ENCODE results near the gene SRL. TPM values are rescaled to one million over a fixed set of nuclear protein-coding genes. Genes with fewer than 3 reads are reported as not detected.

The SRL gene
- total RNA-seq, 1 experiment from 2014 or later, result not detected

GRCh38 chr16:4214215-4214621 is 27.7 kb downstream of the SRL start:
- no peak overlapping the region for H3K9ac ChIP-seq (ENCODE audit: low read length)

GRCh38 chr16:4213737-4214136 is 28.1 kb downstream of the SRL start:
- TF ChIP-seq EZH2phosphoT487 (IDR thresholded peaks at IDR 0.05; ENCODE audit: borderline replicate concordance, low read length) (no peak), EZH2 (IDR thresholded peaks at IDR 0.05; ENCODE audit: low read length, unreplicated experiment) (no peak), CTCF (conservative IDR thresholded peaks at IDR 0.05; ENCODE audit: low read depth, low read length) (no peak)
- no peaks in the 10 kb centered on the region for H3K27me3 ChIP-seq (ENCODE audit: low read length)
- H3K9ac ChIP-seq (ENCODE audit: low read length), result no peak overlapping the region
- no peaks in the 10 kb centered on the region for H3K79me2 ChIP-seq (ENCODE audit: low read length)
- H3K4me2 ChIP-seq (ENCODE audit: low read length), result no peak overlapping the region
- ATAC-seq (peak; percentile 18; the same call in 1 of the 2 replicates), DNase-seq (no peak)
- no TSS peak for BruUV-seq (replicated peaks)
- H3F3A ChIP-seq (ENCODE audit: low read length, unreplicated experiment), result no peaks in the 10 kb centered on the region
- no peaks in the 10 kb centered on the region for H4K20me1 ChIP-seq (ENCODE audit: low read length)
- intact Hi-C loops (cut with micrococcal nuclease), result no loop called here
- CTCF ChIA-PET, result no interaction called here
- no peaks in the 10 kb centered on the region for H3K9me2 ChIP-seq (replicated peaks; ENCODE audit: low read length)
- H3K4me3 ChIP-seq (ENCODE audit: low read length), result no peak overlapping the region
- POLR2A ChIA-PET (ENCODE audit: unreplicated experiment), result no interaction called here
- H3K36me3 ChIP-seq (ENCODE audit: low read depth, low read length), result no peaks in the 10 kb centered on the region
- H3K27ac ChIP-seq (ENCODE audit: low read length), result no peak overlapping the region
- H3K9me3 ChIP-seq (ENCODE audit: low read length), result no peaks in the 10 kb centered on the region
- peaks cover 10% of the 10 kb centered on the region for H3K4me1 ChIP-seq (ENCODE audit: insufficient read depth, low read length)
- H2AFZ ChIP-seq (ENCODE audit: low read length), result no peak overlapping the region

More at GRCh38 chr16:4214215-4214621, 27.7 kb downstream of the SRL start:
- no peaks in the 10 kb centered on the region for H3K27me3 ChIP-seq (ENCODE audit: low read length)
- BruUV-seq (replicated peaks), result no TSS peak
- H3K4me3 ChIP-seq (ENCODE audit: low read length), result no peak overlapping the region
- no peak for TF ChIP-seq EZH2 (IDR thresholded peaks at IDR 0.05; ENCODE audit: low read length, unreplicated experiment)
- H2AFZ ChIP-seq (ENCODE audit: low read length), result no peak overlapping the region
- DNase-seq (peak; percentile 72), ATAC-seq (peak; percentile 94)
- ChIA-PET POLR2A (ENCODE audit: unreplicated experiment) (no interaction called here), CTCF (interaction anchor here (0.6 kb wide), 1 partner anchor 40 kb away, joined by 4 read pairs; no protein-coding TSS in a partner anchor)
- H3K4me2 ChIP-seq (ENCODE audit: low read length), result no peak overlapping the region
- H3K27ac ChIP-seq (ENCODE audit: low read length), result no peak overlapping the region
- H3K79me2 ChIP-seq (ENCODE audit: low read length), result no peaks in the 10 kb centered on the region
- H3K9me2 ChIP-seq (replicated peaks; ENCODE audit: low read length), result no peaks in the 10 kb centered on the region
- H3K9me3 ChIP-seq (ENCODE audit: low read length), result no peaks in the 10 kb centered on the region
- intact Hi-C loops (cut with micrococcal nuclease), result no loop called here
- H3K4me1 ChIP-seq (ENCODE audit: insufficient read depth, low read length), result peaks cover 10% of the 10 kb centered on the region
- no peaks in the 10 kb centered on the region for H3F3A ChIP-seq (ENCODE audit: low read length, unreplicated experiment)
- no peaks in the 10 kb centered on the region for H4K20me1 ChIP-seq (ENCODE audit: low read length)
- no peaks in the 10 kb centered on the region for H3K36me3 ChIP-seq (ENCODE audit: low read depth, low read length)

- Histone ChIP-seq H3K4me2 (ENCODE audit: low read length) (no peak overlapping the region), H3K9me3 (ENCODE audit: low read length) (no peaks in the 10 kb centered on the region), H3K9me2 (replicated peaks; ENCODE audit: low read length) (no peaks in the 10 kb centered on the region), H3K27ac (ENCODE audit: low read length) (no peak overlapping the region), H3K4me1 (ENCODE audit: insufficient read depth, low read length) (peaks cover 10% of the 10 kb centered on the region), H4K20me1 (ENCODE audit: low read length) (no peaks in the 10 kb centered on the region), H3F3A (ENCODE audit: low read length, unreplicated experiment) (no peaks in the 10 kb centered on the region), H3K27me3 (ENCODE audit: low read length) (no peaks in the 10 kb centered on the region), H3K4me3 (ENCODE audit: low read length) (no peak overlapping the region), H3K36me3 (ENCODE audit: low read depth, low read length) (no peaks in the 10 kb centered on the region), H3K79me2 (ENCODE audit: low read length) (no peaks in the 10 kb centered on the region), H2AFZ (ENCODE audit: low read length) (no peak overlapping the region), H3K9ac (ENCODE audit: low read length) (no peak overlapping the region)
- BruUV-seq (replicated peaks), result no TSS peak
- TF ChIP-seq CTCF (conservative IDR thresholded peaks at IDR 0.05; ENCODE audit: low read depth, low read length), result no peak
- ChIA-PET CTCF (no interaction called here), POLR2A (ENCODE audit: unreplicated experiment) (no interaction called here)
- intact Hi-C loops (cut with micrococcal nuclease), result no loop called here
- DNase-seq, result no peak
- ATAC-seq, result no peak
These were observed 29.0 kb downstream of the SRL start for GRCh38 chr16:4212934-4213296.

Measured in PC-3 (cell line).